DMS53 treated with DMSO at 0.1 percent for 48 hours (cell line): Measurements from ENCODE around the gene ANKRD31.
A peak's percentile ranks its signal among the peaks of the same experiment; 100 is the strongest.

Source experiments
- DNase-seq: peaks from one replicate; lab custom pipeline; 2025; ENCODE audit not compliant: unreplicated experiment; lab: John Stamatoyannopoulos, UW

ANKRD31 gene

GRCh38 chr5:75059912-75060545, 176.6 kb downstream of the ANKRD31 start:
- DNase-seq, result no peak

- DNase-seq, result no peak
These were observed 177.6 kb downstream of the ANKRD31 start for GRCh38 chr5:75058986-75059535.

GRCh38 chr5:75057561-75057960, 179.1 kb downstream of the ANKRD31 start:
- DNase-seq, result no peak

- DNase-seq, result no peak
These were observed 180.9 kb downstream of the ANKRD31 start for GRCh38 chr5:75055727-75056144.

- DNase-seq, result no peak
These were observed 182.3 kb downstream of the ANKRD31 start for GRCh38 chr5:75054134-75054930.

GRCh38 chr5:75053304-75054133, 183.2 kb downstream of the ANKRD31 start:
- DNase-seq, result peak; percentile 20

GRCh38 chr5:75053054-75053303, 183.7 kb downstream of the ANKRD31 start:
- DNase-seq, result no peak

- no peak for DNase-seq
These were observed 184.3 kb downstream of the ANKRD31 start, which contains the start of gene GCNT4 for GRCh38 chr5:75052192-75053053. Gene GCNT4, minus strand, starts transcription at chr5:75052558. Its CDS starts 22,521 bp downstream, at chr5:75030037.

- DNase-seq, result no peak
These were observed 185.4 kb downstream of the ANKRD31 start for GRCh38 chr5:75051217-75051751.

GRCh38 chr5:75050415-75050814, 186.3 kb downstream of the ANKRD31 start:
- DNase-seq, result no peak

- DNase-seq, result peak; percentile 66
These were observed 187.0 kb downstream of the ANKRD31 start for GRCh38 chr5:75049456-75050351.

GRCh38 chr5:75048457-75048953, 188.2 kb downstream of the ANKRD31 start:
- no peak for DNase-seq

GRCh38 chr5:75047356-75047755, 189.3 kb downstream of the ANKRD31 start:
- DNase-seq, result no peak

- no peak for DNase-seq
These were observed 190.1 kb downstream of the ANKRD31 start for GRCh38 chr5:75046366-75047142.

- DNase-seq, result no peak
These were observed 191.6 kb downstream of the ANKRD31 start for GRCh38 chr5:75045071-75045470.

GRCh38 chr5:75044406-75044805, 192.3 kb downstream of the ANKRD31 start:
- no peak for DNase-seq

- DNase-seq, result no peak
These were observed 192.9 kb downstream of the ANKRD31 start for GRCh38 chr5:75043633-75044264.

GRCh38 chr5:75042522-75042921, 194.2 kb downstream of the ANKRD31 start:
- DNase-seq, result no peak
